H1 (cell line): ENCODE measurements around the gene TBC1D26. TPM values are rescaled to one million over a fixed set of nuclear protein-coding genes. Genes with fewer than 3 reads are reported as not detected.

Experiments used
- CTCF ChIA-PET: fragments of 300-600 bp; sonication (Branson Sonifier 250); formaldehyde crosslinking; loops from one replicate; lab custom pipeline; 2021; ENCODE audit not compliant: partially characterized antibody; lab: Charles Lee
- POLR2A ChIA-PET: fragments of 300-600 bp; sonication (Branson Sonifier 250); formaldehyde crosslinking; loops from one replicate; lab custom pipeline; 2021; ENCODE audit warnings: inconsistent platforms; ENCODE audit not compliant: partially characterized antibody; lab: Charles Lee
- DNase-seq, 2 experiments: peaks; one replicate each; pipeline versions ENCODE4 v3.0.0 to v3.0.0-alpha.2; 2010 to 2022; ENCODE audit warnings: low spot score in 2 of 2, low read depth in 1 of 2, mixed read lengths in 1 of 2
- FAIRE-seq: peaks from 2 replicates; lab custom pipeline; 2011; peaks lifted over from hg19 to GRCh38; lab: Jason Lieb, UNC
- H2AFZ ChIP-seq: 2 replicates; pipeline ENCODE4 v1.8.1; 2012; ENCODE audit warnings: low read length, inconsistent platforms
- H2AK5ac ChIP-seq: 2 replicates; pipeline ENCODE4 v1.6.1; 2013; ENCODE audit warnings: low read depth, low read length
- H2BK120ac ChIP-seq: replicated peaks from 2 replicates; pipeline ENCODE3; 2013; ENCODE audit warnings: low read depth, low read length, inconsistent platforms
- H2BK12ac ChIP-seq: 2 replicates; pipeline ENCODE4 v1.6.1; 2013; ENCODE audit warnings: low read depth, low read length
- H2BK15ac ChIP-seq: 2 replicates; pipeline ENCODE4 v1.6.1; 2013; ENCODE audit warnings: low read length
- H2BK20ac ChIP-seq: 2 replicates; pipeline ENCODE4 v1.6.1; 2013; ENCODE audit warnings: low read length
- H2BK5ac ChIP-seq: 2 replicates; pipeline ENCODE4 v1.6.1; 2013; ENCODE audit warnings: low read depth, low read length
- H3K14ac ChIP-seq: 2 replicates; pipeline ENCODE4 v1.6.1; 2013; ENCODE audit warnings: inconsistent platforms; ENCODE audit not compliant: insufficient read length
- H3K18ac ChIP-seq: 2 replicates; pipeline ENCODE4 v1.6.1; 2013; ENCODE audit warnings: low read length; ENCODE audit errors: extremely low read depth
- H3K23ac ChIP-seq: 2 replicates; pipeline ENCODE4 v1.6.1; 2013; ENCODE audit warnings: inconsistent platforms; ENCODE audit not compliant: insufficient read length
- H3K23me2 ChIP-seq: 2 replicates; pipeline ENCODE4 v1.6.1; 2013; ENCODE audit warnings: low read depth, low read length
- H3K27ac ChIP-seq: 2 replicates; pipeline ENCODE4 v1.6.1; 2011; ENCODE audit warnings: low read depth, low read length, inconsistent platforms
- H3K27me3 ChIP-seq, 4 experiments: replicated peaks in 1 of 4; 1 replicate in 1 of 4; 2 replicates in 3 of 4; pipeline versions ENCODE4 v1.6.1 to v1.8.1; 2011 to 2013; ENCODE audit warnings: low read length in 3 of 4, mild to moderate bottlenecking in 3 of 4, inconsistent platforms in 2 of 4, mixed read lengths in 2 of 4, moderate library complexity in 1 of 4; ENCODE audit not compliant: control insufficient read depth in 3 of 4, insufficient read depth in 3 of 4; ENCODE audit errors: extremely low read depth in 1 of 4
- H3K36me3 ChIP-seq, 4 experiments: 2 replicates each; pipeline versions ENCODE4 v1.6.1 to v1.8.1; 2011 to 2013; ENCODE audit warnings: mild to moderate bottlenecking in 4 of 4, low read length in 3 of 4, moderate library complexity in 2 of 4, control low read depth in 1 of 4, inconsistent platforms in 1 of 4; ENCODE audit not compliant: insufficient read depth in 4 of 4, control insufficient read depth in 2 of 4
- H3K4ac ChIP-seq: replicated peaks from 2 replicates; pipeline ENCODE3; 2013; ENCODE audit warnings: low read length, low read depth, mixed read lengths, inconsistent platforms; ENCODE audit not compliant: insufficient read length
- H3K4me1 ChIP-seq, 4 experiments: replicated peaks in 1 of 4; 1 replicate in 1 of 4; 2 replicates in 3 of 4; pipeline versions ENCODE4 v1.6.1 to v1.8.1; 2011 to 2013; ENCODE audit warnings: low read length in 3 of 4, inconsistent platforms in 2 of 4, mixed read lengths in 1 of 4; ENCODE audit not compliant: insufficient read depth in 4 of 4, control insufficient read depth in 3 of 4
- H3K4me2 ChIP-seq, 2 experiments: 2 replicates each; pipeline versions ENCODE4 v1.6.1 to v1.8.1; 2011 to 2013; ENCODE audit warnings: low read depth in 2 of 2, low read length in 2 of 2, control low read depth in 1 of 2, inconsistent platforms in 1 of 2, mild to moderate bottlenecking in 1 of 2; ENCODE audit not compliant: insufficient read depth in 1 of 2
- H3K4me3 ChIP-seq, 4 experiments: fragments of 200-600, 300-600 bp in 1 of 4; sonication (generic), shearing (Covaris generic), sonication (Bioruptor Twin) in 1 of 4; 2 replicates each; pipeline versions ENCODE4 v1.5.1 to v1.8.1; 2011 to 2016; ENCODE audit warnings: low read length in 4 of 4, low read depth in 3 of 4, control low read depth in 2 of 4, inconsistent platforms in 2 of 4, mild to moderate bottlenecking in 2 of 4, mixed read lengths in 1 of 4, moderate library complexity in 1 of 4; ENCODE audit not compliant: insufficient read depth in 2 of 4; ENCODE audit errors: extremely low read depth in 1 of 4
- H3K56ac ChIP-seq: replicated peaks from 2 replicates; pipeline ENCODE3; 2013; ENCODE audit warnings: low read depth, mild to moderate bottlenecking, mixed read lengths, low read length, inconsistent platforms; ENCODE audit not compliant: insufficient read length
- H3K79me1 ChIP-seq: 2 replicates; pipeline ENCODE4 v1.6.1; 2013; ENCODE audit warnings: low read depth, low read length, control low read depth
- H3K79me2 ChIP-seq, 2 experiments: 2 replicates each; pipeline versions ENCODE4 v1.6.1 to v1.8.1; 2012 to 2013; ENCODE audit warnings: low read length in 2 of 2, mild to moderate bottlenecking in 2 of 2, inconsistent platforms in 1 of 2; ENCODE audit not compliant: insufficient read depth in 2 of 2, control insufficient read depth in 1 of 2
- H3K9ac ChIP-seq, 4 experiments: replicated peaks in 1 of 4; 1 replicate in 1 of 4; 2 replicates in 3 of 4; pipeline versions ENCODE4 v1.6.1 to v1.8.1; 2011 to 2013; ENCODE audit warnings: low read depth in 3 of 4, low read length in 3 of 4, control low read depth in 2 of 4, mild to moderate bottlenecking in 2 of 4, moderate library complexity in 2 of 4, inconsistent platforms in 1 of 4; ENCODE audit errors: extremely low read depth in 1 of 4
- H3K9me3 ChIP-seq, 2 experiments: 2 replicates each; pipeline versions ENCODE4 v1.6.1 to v1.8.1; 2012 to 2013; ENCODE audit warnings: mild to moderate bottlenecking in 2 of 2, moderate library complexity in 2 of 2, control low read depth in 1 of 2, inconsistent platforms in 1 of 2, low read depth in 1 of 2, low read length in 1 of 2, mixed read lengths in 1 of 2; ENCODE audit not compliant: insufficient read depth in 2 of 2
- H4K20me1 ChIP-seq, 2 experiments: replicated peaks in 1 of 2; 2 replicates each; pipeline versions ENCODE3 to v1.8.1; 2011 to 2013; ENCODE audit warnings: inconsistent platforms in 2 of 2, low read length in 2 of 2, mild to moderate bottlenecking in 1 of 2; ENCODE audit not compliant: insufficient read depth in 2 of 2, control insufficient read depth in 1 of 2
- H4K5ac ChIP-seq: 2 replicates; pipeline ENCODE4 v1.6.1; 2013; ENCODE audit warnings: low read length, low read depth, mixed read lengths, inconsistent platforms; ENCODE audit not compliant: insufficient read length
- H4K8ac ChIP-seq: 2 replicates; pipeline ENCODE4 v1.8.0; 2013; ENCODE audit warnings: mild to moderate bottlenecking, moderate library complexity, low read length, inconsistent platforms; ENCODE audit not compliant: insufficient read depth; ENCODE audit errors: extremely low read depth
- H4K91ac ChIP-seq: replicated peaks from 2 replicates; pipeline ENCODE3; 2013; ENCODE audit warnings: low read length, mixed read lengths, inconsistent platforms; ENCODE audit not compliant: insufficient read length
- CHD2 ChIP-seq: IDR thresholded peaks from 2 replicates; pipeline ENCODE4 v1.6.1; 2012; ENCODE audit warnings: low read length, improper control_type of control experiment
- CREB1 ChIP-seq: IDR thresholded peaks from 2 replicates; pipeline ENCODE4 v1.6.1; 2012; ENCODE audit warnings: inconsistent platforms
- CTBP2 ChIP-seq: IDR thresholded peaks from 2 replicates; pipeline ENCODE4 v1.7.0; 2011; ENCODE audit warnings: borderline replicate concordance, mild to moderate bottlenecking, moderate library complexity, mixed read lengths, low read length; ENCODE audit not compliant: insufficient read depth, insufficient read length
- JUND ChIP-seq: IDR thresholded peaks from 2 replicates; pipeline ENCODE4 v1.6.1; 2011; ENCODE audit warnings: mild to moderate bottlenecking, improper control_type of control experiment, low read length
- KDM4A ChIP-seq: IDR thresholded peaks from one replicate; pipeline ENCODE4 v1.7.1; 2012; ENCODE audit warnings: low read depth, mild to moderate bottlenecking, moderate library complexity, low read length, inconsistent platforms; ENCODE audit not compliant: severe bottlenecking
- KDM5A ChIP-seq: fragments of 200-600 bp; IDR thresholded peaks from 2 replicates; pipeline ENCODE4 v1.7.1; 2012; ENCODE audit warnings: mild to moderate bottlenecking, low read length, inconsistent platforms, mixed read lengths
- MAFK ChIP-seq: IDR thresholded peaks from 2 replicates; pipeline ENCODE4 v1.6.1; 2012; ENCODE audit warnings: low read depth, mild to moderate bottlenecking, improper control_type of control experiment, low read length
- NANOG ChIP-seq: IDR thresholded peaks from 2 replicates; pipeline ENCODE4 v1.6.1; 2011; ENCODE audit warnings: low read length, low read depth, mild to moderate bottlenecking, inconsistent platforms; ENCODE audit not compliant: insufficient read depth, poor library complexity, severe bottlenecking
- POLR2AphosphoS5 ChIP-seq: IDR thresholded peaks from 2 replicates; pipeline ENCODE4 v1.6.1; 2011; ENCODE audit warnings: low read depth, low read length
- RXRA ChIP-seq: IDR thresholded peaks from 2 replicates; pipeline ENCODE4 v1.6.1; 2011; ENCODE audit warnings: low read depth, mild to moderate bottlenecking, low read length, moderate library complexity; ENCODE audit not compliant: insufficient read depth
- SIX5 ChIP-seq: IDR thresholded peaks from 2 replicates; pipeline ENCODE4 v1.6.1; 2011; ENCODE audit warnings: mild to moderate bottlenecking, low read depth, low read length
- SP1 ChIP-seq: IDR thresholded peaks from 2 replicates; pipeline ENCODE4 v1.6.1; 2011; ENCODE audit warnings: low read depth, low read length
- SRF ChIP-seq: IDR thresholded peaks from 2 replicates; pipeline ENCODE4 v1.6.1; 2011; ENCODE audit warnings: mild to moderate bottlenecking, low read depth, low read length, moderate library complexity
- TAF1 ChIP-seq: IDR thresholded peaks from 2 replicates; pipeline ENCODE4 v1.6.1; 2011; ENCODE audit warnings: mild to moderate bottlenecking, low read depth, low read length
- TAF7 ChIP-seq: optimal IDR thresholded peaks from 2 replicates; pipeline ENCODE3; 2011; ENCODE audit warnings: low read depth, mild to moderate bottlenecking, inconsistent platforms, low read length, moderate library complexity, borderline replicate concordance
- ZNF274 ChIP-seq: IDR thresholded peaks from 2 replicates; pipeline ENCODE4 v1.7.0; 2012; ENCODE audit warnings: low read length, borderline replicate concordance; ENCODE audit errors: extremely low read depth
- WGBS, 2 experiments: shearing (Covaris generic) in 1 of 2; methylation state at CpG; one replicate each; pipeline versions ENCODE4 v1.1.6 to v1.1.7; 2013 to 2015; ENCODE audit warnings: low lambda C conversion rate in 2 of 2, mixed read lengths in 2 of 2, inconsistent platforms in 1 of 2, low coverage in 1 of 2, missing lambda C conversion rate in 1 of 2; ENCODE audit not compliant: insufficient replicate concordance in 2 of 2, insufficient coverage in 1 of 2, insufficient read length in 1 of 2; ENCODE audit errors: extremely low coverage in 1 of 2, missing lambda C conversion rate in 1 of 2; 5-methylcytosine and 5-hydroxymethylcytosine counted together
- polyA plus RNA-seq, 7 experiments: library from polyadenylated mRNA; depleted of rRNA in 3 of 7; stranded (reverse) in 5 of 7; unstranded in 2 of 7; fragments of >200 nt in 5 of 7; fragments of 200-250 nt in 2 of 7; gene quantifications; 1 replicate in 5 of 7; 2 replicates in 1 of 7; 4 replicates in 1 of 7; pipeline versions ENCODE4 v1.2.1 to v1.2.3, GENCODE V29; 2011 to 2013; ENCODE audit warnings: missing spikeins in 2 of 7, mixed read lengths in 2 of 7
- total RNA-seq: library from RNA; stranded (reverse); fragmentation: NEBNext Ultra II Directional; extraction: Animal tissue kit (Norgen Biotek cat#: 25700); gene quantifications from 2 replicates; pipeline ENCODE4 v1.2.1, GENCODE V29; 2021

TBC1D26 gene
- total and polyA plus RNA-seq, 2 of the 8 experiments (the other 6 are each of a cell fraction or from before 2014, with no cell fraction given) = 0.84 to 1.4 TPM

- no peaks in the 10 kb centered on the region for H3K4me1 ChIP-seq
- H2AFZ ChIP-seq = no peak overlapping the region
- H3K23ac ChIP-seq = no peak overlapping the region
- no peak overlapping the region for H3K4me2 ChIP-seq
- H2BK5ac ChIP-seq = no peak overlapping the region
- peaks cover 0 to 4% of the 10 kb centered on the region in 2 experiments; a peak in 1 of 4 replicates for H3K9me3 ChIP-seq
- H3K27ac ChIP-seq = no peak overlapping the region
- ChIA-PET CTCF (no interaction called here), POLR2A (interaction anchor here (0.6 kb wide), 2 partner anchors 40 to 121 kb away, joined by 3 read pairs; no protein-coding TSS in a partner anchor)
- H3K4me3 ChIP-seq = no peak overlapping the region
- no peaks in the 10 kb centered on the region for H3K27me3 ChIP-seq
- FAIRE-seq (no peak), DNase-seq (no peak)
- H3K23me2 ChIP-seq = no peaks in the 10 kb centered on the region
- H2AK5ac ChIP-seq = no peak overlapping the region
- H3K9ac ChIP-seq = no peak overlapping the region
- H3K14ac ChIP-seq = no peak overlapping the region
- no peak overlapping the region for H3K56ac ChIP-seq
- no peak for TF ChIP-seq SIX5
- no peak for TF ChIP-seq POLR2AphosphoS5
- TF ChIP-seq JUND = no peak
- TF ChIP-seq CHD2 = no peak
- no peak for TF ChIP-seq KDM4A
- TF ChIP-seq CREB1 = no peak
- no peak for TF ChIP-seq CTBP2
- no peak for TF ChIP-seq TAF7
- TF ChIP-seq ZNF274 = no peak
- no peak for TF ChIP-seq TAF1
- no peak for TF ChIP-seq NANOG
- no peak for TF ChIP-seq KDM5A
- TF ChIP-seq MAFK = no peak
- TF ChIP-seq SRF = no peak
- no peak for TF ChIP-seq RXRA
- no peak for TF ChIP-seq SP1
- WGBS, 2 experiments = 73% methylated on average over 2 of the region's 2 CpGs; no CpG with 5 or more reads in 1 of the 2 experiments
- H3K18ac ChIP-seq = no peak overlapping the region
- no peak overlapping the region for H4K91ac ChIP-seq
- H4K20me1 ChIP-seq = no peaks in the 10 kb centered on the region
- no peaks in the 10 kb centered on the region for H3K36me3 ChIP-seq
- H2BK20ac ChIP-seq = no peak overlapping the region
- H2BK12ac ChIP-seq = no peak overlapping the region
- no peak overlapping the region for H2BK15ac ChIP-seq
- H3K79me2 ChIP-seq = no peaks in the 10 kb centered on the region
- H4K5ac ChIP-seq = no peak overlapping the region
- no peaks in the 10 kb centered on the region for H3K79me1 ChIP-seq
- H2BK120ac ChIP-seq = no peak overlapping the region
- no peak overlapping the region for H3K4ac ChIP-seq
- H4K8ac ChIP-seq = no peak overlapping the region
Measured at GRCh38 chr17:15744885-15745284, 12.8 kb downstream of the TBC1D26 start.
